HepG2 (cell line): ENCODE data around the gene ECSIT. TPM values are rescaled to one million over a fixed set of nuclear protein-coding genes. Genes with fewer than 3 reads are reported as not detected.

ENCODE experiments used
- BORCS8-MEF2B ChIP-seq: sonication (generic); formaldehyde crosslinking; IDR thresholded peaks from 2 replicates; pipeline ENCODE4 v1.8.0; 2022; ENCODE audit warnings: mild to moderate bottlenecking, missing genetic modification reagents
- CENPBD1 ChIP-seq: sonication (generic); formaldehyde crosslinking; IDR thresholded peaks from 2 replicates; pipeline ENCODE4 v1.8.0; 2022; ENCODE audit warnings: missing genetic modification reagents, low read depth, mild to moderate bottlenecking, borderline replicate concordance
- FOXM1 ChIP-seq: sonication (generic); formaldehyde crosslinking; IDR thresholded peaks from 2 replicates; pipeline ENCODE4 v1.5.0; 2020; ENCODE audit warnings: missing genetic modification reagents
- HOMEZ ChIP-seq: IDR thresholded peaks from 2 replicates; pipeline ENCODE4 v1.6.1; 2016; ENCODE audit warnings: low read depth
- IRF2 ChIP-seq: IDR thresholded peaks from 2 replicates; pipeline ENCODE4 v1.6.1; 2018; ENCODE audit warnings: missing genetic modification reagents, missing compliant biosample characterization
- JUN ChIP-seq: sonication (generic); formaldehyde crosslinking; IDR thresholded peaks from 2 replicates; pipeline ENCODE4 v1.4.0; 2020; ENCODE audit warnings: mild to moderate bottlenecking, missing genetic modification reagents
- MED8 ChIP-seq: sonication (generic); formaldehyde crosslinking; IDR thresholded peaks from 2 replicates; pipeline ENCODE4 v1.8.1; 2023; ENCODE audit warnings: mild to moderate bottlenecking, missing genetic modification reagents; ENCODE audit not compliant: insufficient replicate concordance
- MIXL1 ChIP-seq: IDR thresholded peaks from 2 replicates; pipeline ENCODE4 v1.6.1; 2016
- NFAT5 ChIP-seq: sonication (generic); formaldehyde crosslinking; IDR thresholded peaks from 2 replicates; pipeline ENCODE4 v1.4.0; 2020; ENCODE audit warnings: missing genetic modification reagents
- NFKB2 ChIP-seq: sonication (generic); formaldehyde crosslinking; IDR thresholded peaks from 2 replicates; pipeline ENCODE4 v1.4.0; 2020; ENCODE audit warnings: missing genetic modification reagents, borderline replicate concordance
- PREB ChIP-seq: sonication (generic); formaldehyde crosslinking; IDR thresholded peaks from 2 replicates; pipeline ENCODE4 v1.4.0; 2020; ENCODE audit warnings: missing genetic modification reagents
- TAF15 ChIP-seq: fragments of 200-400 bp; formaldehyde crosslinking; IDR thresholded peaks from one replicate; pipeline ENCODE4 v1.6.1; 2018; ENCODE audit warnings: mild to moderate bottlenecking, low read depth, low read length; ENCODE audit not compliant: poor library complexity, severe bottlenecking
- ZNF343 ChIP-seq: sonication (generic); formaldehyde crosslinking; IDR thresholded peaks from 2 replicates; pipeline ENCODE4 v1.4.0; 2020; ENCODE audit warnings: mild to moderate bottlenecking, missing genetic modification reagents
- ZNF543 ChIP-seq: sonication (generic); formaldehyde crosslinking; IDR thresholded peaks from 2 replicates; pipeline ENCODE4 v1.4.0; 2020; ENCODE audit warnings: mild to moderate bottlenecking, missing genetic modification reagents
- polyA plus RNA-seq, 8 experiments: library from polyadenylated mRNA; depleted of rRNA in 3 of 8; stranded (reverse) in 7 of 8; unstranded in 1 of 8; fragments of >200 nt; fragmentation: Illumina TruSeq in 4 of 8; extraction: Trizol in 4 of 8; gene quantifications; 2 replicates each; pipeline versions ENCODE4 v1.2.1 to v1.2.3, GENCODE V29; 2011 to 2016; ENCODE audit warnings: low read depth in 4 of 8, missing spikeins in 1 of 8, mixed read lengths in 1 of 8; ENCODE audit not compliant: insufficient read depth in 1 of 8
- total RNA-seq, 5 experiments: library from RNA; depleted of rRNA; stranded (reverse); fragments of >200 nt; fragmentation: Illumina TruSeq; extraction: Trizol; gene quantifications; 2 replicates each; pipeline ENCODE4 v1.2.3, GENCODE V29; 2016; ENCODE audit warnings: low read depth in 1 of 5
- TF ChIP-seq, protein P1 (sequence below): sonication (generic); formaldehyde crosslinking; IDR thresholded peaks from 2 replicates; pipeline ENCODE4 v1.4.0; 2020; ENCODE audit warnings: missing genetic modification reagents
- TF ChIP-seq, protein P2 (sequence below): sonication (generic); formaldehyde crosslinking; IDR thresholded peaks from 2 replicates; pipeline ENCODE4 v1.5.1; 2020; ENCODE audit warnings: mild to moderate bottlenecking, missing genetic modification reagents, moderate library complexity

Gene ECSIT
- total and polyA plus RNA-seq, 2 of the 13 experiments (the other 11 are each of a cell fraction or from before 2014, with no cell fraction given), result 36.4 to 62.3 TPM

DNA sequence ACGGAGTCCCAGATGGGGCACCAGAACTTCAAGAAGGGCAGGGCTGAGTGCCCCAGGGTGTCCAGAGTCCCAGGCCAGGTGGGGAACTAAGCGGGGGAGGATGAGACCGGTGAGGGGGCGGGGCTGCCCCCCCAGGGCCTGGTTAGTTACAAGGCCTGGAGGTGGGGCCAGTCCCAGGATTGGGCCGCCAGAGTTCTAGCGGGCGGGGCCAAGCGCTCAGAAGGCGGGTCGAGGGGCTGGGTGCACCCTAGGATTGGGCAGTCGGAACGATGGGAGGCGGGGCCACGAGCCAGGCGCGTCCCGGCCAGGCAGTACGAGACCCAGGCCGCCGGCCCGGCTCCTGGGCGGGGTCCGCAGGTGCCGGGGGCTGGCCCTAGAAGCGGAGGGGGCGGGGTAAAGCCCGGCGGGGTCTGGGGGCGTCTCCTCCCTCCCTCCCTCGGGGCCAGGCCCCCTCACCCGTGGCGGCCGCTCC lies 23.9 kb downstream of the ECSIT start (continued):
- TF ChIP-seq TAF15, result peak; percentile 17
- no peak for TF ChIP-seq PREB (CRISPR knock-in tag)
- no peak for TF ChIP-seq FOXM1 (CRISPR knock-in tag)
- no peak for TF ChIP-seq MED8
- TF ChIP-seq ZNF343 (CRISPR knock-in tag), result no peak
- TF ChIP-seq MIXL1 (CRISPR knock-in tag), result 0 out of 2 replicates have a peak, but pooled peaks have one; percentile 34
- TF ChIP-seq HOMEZ, result 0 out of 2 replicates have a peak, but pooled peaks have one; percentile 13
- TF ChIP-seq BORCS8-MEF2B, result no peak
- TF ChIP-seq, protein P1, sequence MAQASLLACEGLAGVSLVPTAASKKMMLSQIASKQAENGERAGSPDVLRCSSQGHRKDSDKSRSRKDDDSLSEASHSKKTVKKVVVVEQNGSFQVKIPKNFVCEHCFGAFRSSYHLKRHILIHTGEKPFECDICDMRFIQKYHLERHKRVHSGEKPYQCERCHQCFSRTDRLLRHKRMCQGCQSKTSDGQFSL (CRISPR knock-in tag), result peak; percentile 73; the same call in 1 of the 2 replicates
- no peak for TF ChIP-seq ZNF543 (CRISPR knock-in tag)
- TF ChIP-seq JUN, result no peak
- TF ChIP-seq NFKB2 (CRISPR knock-in tag), result no peak; the same call in 1 of the 2 replicates
- no peak for TF ChIP-seq NFAT5
- TF ChIP-seq IRF2 (CRISPR knock-in tag), result no peak
- TF ChIP-seq CENPBD1 (CRISPR knock-in tag), result no peak
- TF ChIP-seq, protein P2, sequence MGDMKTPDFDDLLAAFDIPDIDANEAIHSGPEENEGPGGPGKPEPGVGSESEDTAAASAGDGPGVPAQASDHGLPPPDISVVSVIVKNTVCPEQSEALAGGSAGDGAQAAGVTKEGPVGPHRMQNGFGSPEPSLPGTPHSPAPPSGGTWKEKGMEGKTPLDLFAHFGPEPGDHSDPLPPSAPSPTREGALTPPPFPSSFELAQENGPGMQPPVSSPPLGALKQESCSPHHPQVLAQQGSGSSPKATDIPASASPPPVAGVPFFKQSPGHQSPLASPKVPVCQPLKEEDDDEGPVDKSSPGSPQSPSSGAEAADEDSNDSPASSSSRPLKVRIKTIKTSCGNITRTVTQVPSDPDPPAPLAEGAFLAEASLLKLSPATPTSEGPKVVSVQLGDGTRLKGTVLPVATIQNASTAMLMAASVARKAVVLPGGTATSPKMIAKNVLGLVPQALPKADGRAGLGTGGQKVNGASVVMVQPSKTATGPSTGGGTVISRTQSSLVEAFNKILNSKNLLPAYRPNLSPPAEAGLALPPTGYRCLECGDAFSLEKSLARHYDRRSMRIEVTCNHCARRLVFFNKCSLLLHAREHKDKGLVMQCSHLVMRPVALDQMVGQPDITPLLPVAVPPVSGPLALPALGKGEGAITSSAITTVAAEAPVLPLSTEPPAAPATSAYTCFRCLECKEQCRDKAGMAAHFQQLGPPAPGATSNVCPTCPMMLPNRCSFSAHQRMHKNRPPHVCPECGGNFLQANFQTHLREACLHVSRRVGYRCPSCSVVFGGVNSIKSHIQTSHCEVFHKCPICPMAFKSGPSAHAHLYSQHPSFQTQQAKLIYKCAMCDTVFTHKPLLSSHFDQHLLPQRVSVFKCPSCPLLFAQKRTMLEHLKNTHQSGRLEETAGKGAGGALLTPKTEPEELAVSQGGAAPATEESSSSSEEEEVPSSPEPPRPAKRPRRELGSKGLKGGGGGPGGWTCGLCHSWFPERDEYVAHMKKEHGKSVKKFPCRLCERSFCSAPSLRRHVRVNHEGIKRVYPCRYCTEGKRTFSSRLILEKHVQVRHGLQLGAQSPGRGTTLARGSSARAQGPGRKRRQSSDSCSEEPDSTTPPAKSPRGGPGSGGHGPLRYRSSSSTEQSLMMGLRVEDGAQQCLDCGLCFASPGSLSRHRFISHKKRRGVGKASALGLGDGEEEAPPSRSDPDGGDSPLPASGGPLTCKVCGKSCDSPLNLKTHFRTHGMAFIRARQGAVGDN (CRISPR knock-in tag), result no peak
